GM04504 (cell line): Measurements from ENCODE around the gene PPM1H.

ENCODE experiments used
- DNase-seq: peaks from one replicate; pipeline ENCODE4 v3.0.0-alpha.2; 2012; ENCODE audit warnings: low read depth

PPM1H gene

DNA sequence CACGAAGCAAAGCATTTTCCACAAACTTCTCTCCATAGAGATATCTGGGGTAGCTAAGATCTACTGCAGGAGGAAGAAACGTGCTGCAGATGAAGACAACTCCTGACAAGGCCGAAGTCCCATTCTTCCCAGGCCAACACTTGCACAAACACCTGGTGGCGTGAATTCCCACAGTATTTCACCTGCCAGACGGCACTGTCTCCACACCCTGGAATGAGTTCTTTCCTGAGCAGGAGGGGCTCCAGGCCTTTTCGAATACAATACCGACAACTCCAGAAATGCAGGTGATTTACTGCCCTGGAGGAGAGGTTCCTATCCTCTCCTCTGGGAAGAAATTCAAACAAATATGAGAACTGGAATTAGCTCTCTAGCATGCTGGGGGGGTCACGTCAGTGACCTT is 288.4 kb downstream of the PPM1H start:
- no peak for DNase-seq

DNA sequence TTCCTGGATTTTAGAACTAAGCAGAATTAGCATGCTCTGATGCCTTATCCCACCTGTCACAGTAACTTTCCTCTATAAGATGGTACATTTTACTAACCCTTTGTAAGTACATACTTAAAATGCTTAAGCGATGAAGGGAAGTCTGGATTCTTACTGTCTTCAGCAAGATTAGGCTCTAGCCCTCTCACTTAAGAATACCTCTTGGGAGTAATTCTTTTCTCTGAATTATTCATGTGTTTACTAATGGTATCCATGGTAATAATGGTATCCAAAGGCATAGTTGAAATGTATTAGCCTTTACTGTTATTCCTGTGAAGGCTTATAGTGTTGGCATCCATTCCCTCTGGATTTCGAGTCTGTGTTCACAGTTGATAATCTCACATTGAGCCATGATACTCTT is 291.5 kb downstream of the PPM1H start:
- DNase-seq: no peak

DNA sequence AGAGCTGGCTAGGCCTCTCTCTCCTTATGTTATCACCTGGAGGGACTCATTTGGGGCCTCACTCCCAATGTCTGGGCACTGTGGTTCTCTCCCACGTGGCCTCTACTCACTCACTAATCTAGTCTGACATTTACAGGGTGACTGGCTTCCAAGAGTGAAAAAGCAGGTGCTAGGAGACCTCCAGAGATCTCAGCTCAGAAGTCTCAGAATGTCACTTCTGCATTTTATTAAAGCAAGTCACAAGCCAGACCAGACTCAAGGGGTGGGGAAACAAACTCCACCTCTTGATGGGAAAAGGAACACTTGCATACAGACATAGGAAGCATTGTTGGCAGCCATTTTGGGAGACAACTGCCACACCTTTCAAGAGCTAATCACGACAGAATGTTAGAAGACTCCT is 292.5 kb downstream of the PPM1H start:
- no peak for DNase-seq

DNA sequence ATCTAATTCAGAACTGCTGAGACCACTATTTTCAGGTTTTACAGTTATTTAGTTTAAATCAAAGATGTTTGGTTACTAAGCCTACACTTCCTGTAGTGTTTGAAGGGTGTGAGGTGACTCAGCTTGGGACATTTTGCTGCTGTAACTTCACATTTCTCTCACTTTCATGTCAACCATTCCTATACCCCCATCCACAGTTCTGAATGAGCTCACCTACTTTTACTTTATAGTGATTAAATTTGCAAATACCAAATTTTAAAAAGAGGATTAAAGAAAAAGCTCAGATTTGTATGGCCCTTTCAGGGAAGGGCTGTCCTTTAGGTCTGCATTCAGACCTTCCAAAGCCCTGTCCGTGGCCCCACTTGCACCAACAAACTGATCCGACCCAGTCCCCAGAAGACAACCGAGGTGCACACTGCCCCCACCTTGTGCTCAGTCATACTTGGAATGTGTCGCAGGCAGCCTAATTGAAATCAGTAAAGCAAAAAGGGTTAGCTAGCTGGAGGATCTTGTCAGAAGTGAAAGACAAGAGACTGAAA is 294.0 kb downstream of the PPM1H start:
- no peak for DNase-seq

DNA sequence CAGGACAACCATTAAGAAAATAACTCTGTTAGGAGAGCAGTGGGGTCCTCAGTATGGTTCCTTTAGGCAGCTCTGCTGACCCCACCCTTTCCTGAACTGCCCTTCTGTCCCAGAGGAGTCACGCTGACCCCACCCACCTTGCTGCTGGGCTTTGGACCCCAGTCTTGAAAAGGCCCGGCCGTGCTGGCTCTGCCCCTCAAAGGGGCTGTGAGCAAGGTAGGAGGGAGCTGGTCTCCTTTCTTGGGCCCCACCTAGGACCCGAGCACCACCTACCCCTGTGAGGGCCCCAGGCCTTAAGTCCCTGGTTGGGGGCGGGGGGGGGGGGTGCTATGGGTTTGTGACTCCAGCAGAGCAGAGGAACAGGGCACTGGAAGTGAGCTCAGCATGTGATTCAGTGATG is 297.3 kb downstream of the PPM1H start:
- DNase-seq: no peak

DNA sequence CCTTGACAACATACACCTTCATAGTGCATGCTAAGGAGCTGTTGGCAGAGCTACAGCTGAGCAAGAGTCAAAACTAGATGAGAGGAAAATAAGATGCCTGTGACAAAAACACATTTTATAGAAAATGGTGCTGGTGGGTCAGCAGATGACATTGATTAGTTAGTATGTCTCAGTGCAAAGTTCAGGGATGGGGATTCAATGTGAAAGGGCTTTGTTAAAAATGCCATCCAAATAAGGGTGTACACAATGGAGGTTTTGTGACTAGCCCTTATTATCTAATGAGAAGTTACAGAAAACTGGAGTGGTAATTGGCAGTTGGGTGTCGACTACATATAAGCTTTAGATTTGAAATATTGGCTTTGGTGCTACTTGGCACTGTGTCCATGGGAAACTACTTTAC is 299.3 kb downstream of the PPM1H start:
- no peak for DNase-seq

DNA sequence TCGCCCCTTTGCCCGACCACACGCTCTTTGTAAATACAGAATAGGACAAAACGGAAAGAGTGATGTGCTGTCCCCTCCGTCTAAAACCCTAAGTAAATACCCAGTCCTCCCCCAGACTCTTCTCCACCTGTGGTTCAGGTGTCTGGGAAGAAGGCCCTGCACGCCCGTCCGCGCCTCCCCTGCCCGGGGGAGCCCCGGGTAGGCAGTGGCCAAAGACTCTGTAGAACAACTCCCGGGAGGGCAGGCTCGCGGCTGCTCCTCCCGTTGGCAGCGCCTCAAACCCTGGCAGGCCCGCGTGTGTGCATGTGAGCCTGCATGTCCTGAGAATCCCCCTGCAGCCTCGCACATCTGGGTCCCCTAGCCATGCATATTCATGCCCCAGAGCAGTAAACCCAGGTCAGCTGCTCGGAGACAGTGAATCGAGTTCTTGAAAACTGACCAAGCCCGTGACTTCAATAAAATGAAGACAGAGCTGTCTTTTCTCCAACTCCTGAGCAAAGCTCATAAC is 302.5 kb downstream of the PPM1H start:
- peak; percentile 72 for DNase-seq

DNA sequence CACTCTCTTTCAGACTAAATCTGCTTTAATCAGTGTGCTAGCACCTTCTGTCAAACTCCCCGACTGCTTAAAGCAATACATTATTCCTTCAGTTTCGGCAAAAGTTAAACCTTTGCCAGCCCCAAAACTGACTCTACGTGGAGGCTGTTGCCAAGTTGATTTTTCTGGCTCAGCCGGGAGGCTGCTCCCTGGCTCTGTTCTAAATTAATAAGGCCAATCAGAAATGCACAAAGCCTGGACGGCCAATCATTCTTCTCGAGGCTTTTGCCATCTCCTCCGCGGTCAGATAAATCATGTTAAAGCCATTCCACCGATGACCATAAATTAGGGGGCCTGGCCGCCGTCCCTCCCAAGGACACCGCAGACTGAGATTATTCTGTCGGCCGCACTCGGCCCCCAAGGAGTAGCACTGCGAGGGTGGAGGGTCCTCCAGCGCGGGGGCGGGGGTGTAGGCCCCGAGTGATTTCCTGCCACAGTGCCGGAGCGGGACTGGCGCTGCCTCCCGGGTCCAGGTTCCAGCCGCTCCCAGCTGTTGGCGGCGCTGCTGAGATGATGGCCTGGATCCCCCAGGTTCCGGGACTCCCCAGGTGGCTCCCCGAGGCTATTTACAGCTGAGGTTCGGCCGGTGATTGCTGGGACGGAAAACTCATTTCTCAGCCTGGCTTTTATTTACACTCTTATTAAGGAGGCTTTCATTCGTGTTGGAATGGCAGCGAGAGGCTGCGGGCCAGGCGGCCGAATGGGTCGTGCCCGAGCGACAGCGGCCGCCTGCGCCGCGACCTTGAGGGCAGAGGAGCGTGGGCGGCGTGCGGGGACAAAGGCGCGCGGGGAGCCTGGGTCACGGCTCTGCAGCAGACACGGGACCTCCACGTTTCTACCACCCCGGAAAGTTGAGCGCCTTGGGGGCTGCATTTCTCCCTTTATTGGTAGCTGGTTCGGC is 303.2 kb downstream of the PPM1H start:
- peak; percentile 88 for DNase-seq

DNA sequence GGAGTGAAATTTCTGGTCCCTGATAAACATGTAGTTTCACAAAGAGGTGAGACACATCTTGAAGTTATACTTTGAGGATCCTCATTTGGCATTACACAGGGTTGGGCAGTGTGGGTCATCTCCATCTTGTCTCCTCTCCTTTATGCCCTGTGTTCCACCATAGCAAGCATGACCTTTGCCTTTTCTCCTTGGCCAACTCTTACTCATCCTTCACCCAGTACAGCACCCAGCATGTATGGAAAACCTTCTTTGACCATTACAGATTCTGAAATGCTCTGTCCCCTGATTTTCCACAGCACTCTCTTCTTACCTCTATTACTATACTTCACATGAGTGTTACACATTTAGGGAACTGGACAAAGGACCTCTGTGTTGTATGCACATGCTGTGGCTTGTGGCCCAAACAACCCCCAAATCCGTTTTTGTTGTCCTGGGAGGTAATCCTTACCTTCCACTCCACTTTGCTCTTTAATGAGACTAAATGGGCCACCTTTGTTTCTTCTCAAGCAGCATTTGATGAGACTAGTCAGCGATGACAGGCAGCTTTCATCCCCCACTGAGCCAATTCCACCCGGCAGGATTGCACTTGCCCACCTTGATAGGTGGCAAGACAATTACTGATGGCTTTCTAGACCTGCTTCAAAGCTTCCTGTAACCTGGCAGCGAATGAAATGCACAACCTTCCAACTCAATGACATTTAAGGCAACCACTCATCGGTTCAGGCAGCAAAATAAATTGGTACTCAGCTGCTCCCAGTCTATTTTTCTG is 304.8 kb downstream of the PPM1H start:
- DNase-seq: no peak

DNA sequence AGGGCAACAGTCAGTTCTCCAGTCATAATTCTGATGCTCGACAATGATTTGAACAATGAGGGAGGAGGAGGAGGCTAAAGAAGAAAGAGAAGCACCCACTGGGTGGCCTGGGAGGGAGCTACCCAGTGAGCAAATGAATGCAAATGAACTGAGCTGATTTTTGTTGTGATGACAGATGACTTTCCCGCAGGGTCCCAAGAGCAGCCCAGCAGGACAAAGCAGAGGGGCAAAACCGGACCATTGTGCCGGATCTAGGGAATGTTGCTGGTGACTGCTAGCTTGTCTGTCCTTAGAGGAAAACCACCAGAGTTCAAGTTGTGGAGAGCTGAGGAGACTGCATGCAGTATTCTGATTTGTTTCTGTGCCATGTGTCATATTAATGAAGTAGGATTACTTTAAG is 305.5 kb downstream of the PPM1H start:
- DNase-seq: no peak

DNA sequence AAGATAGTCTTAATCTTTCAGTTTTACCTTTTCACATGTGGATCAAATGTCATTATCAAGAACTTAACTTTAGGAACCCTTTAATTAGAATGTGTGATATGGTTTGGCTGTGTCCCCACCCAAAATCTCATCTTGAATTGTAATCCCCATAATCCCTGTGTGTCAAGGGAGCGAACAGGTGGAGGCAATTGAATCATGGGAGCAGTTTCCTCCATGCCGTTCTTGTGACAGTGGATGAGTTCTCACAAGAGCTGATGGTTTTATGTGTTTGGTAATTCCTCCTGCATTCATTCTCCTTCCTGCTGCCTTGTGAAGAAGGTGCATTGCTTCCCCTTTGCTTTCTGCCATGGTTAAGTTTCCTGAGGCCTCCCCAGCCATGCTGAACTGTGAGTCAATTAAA is 307.8 kb downstream of the PPM1H start:
- DNase-seq: no peak

DNA sequence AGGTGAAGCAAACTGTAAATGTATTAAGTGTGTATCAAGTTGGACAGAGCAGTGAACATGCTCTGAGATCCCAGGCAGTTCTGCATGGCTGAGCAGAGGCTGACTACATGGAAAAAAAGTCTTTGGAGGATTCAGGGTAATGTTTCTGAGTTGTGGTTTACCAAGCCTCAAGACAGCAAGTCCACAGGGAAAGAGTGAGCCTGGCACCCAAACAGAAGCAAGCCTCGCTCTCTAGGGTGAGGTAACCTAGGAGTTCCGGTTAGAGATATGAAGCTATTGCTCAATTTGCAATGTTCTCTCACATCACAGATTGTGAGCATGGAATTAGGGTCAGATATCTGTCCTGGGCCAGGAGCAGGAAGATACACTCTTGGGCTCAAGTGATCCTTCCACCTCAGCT is 309.7 kb downstream of the PPM1H start:
- no peak for DNase-seq

DNA sequence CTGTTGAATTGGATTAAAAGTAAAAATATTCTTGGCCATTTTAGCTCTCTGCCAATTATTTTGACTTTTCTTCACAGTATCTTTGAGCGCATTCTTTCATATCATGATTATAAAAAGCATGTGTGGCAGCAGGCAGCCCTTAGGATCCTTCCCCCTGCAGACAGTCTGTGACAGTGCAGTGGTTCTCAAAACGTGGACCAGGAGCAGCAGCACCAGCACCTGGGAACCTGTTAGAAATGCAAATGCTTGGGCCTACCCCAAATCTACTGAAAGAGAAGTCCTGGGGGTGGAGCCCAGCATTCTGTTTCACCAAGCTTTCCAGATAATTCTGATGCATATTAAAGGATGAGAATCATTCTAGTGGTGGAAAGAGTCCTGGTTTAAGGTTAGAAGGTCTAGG is 312.8 kb downstream of the PPM1H start:
- no peak for DNase-seq

DNA sequence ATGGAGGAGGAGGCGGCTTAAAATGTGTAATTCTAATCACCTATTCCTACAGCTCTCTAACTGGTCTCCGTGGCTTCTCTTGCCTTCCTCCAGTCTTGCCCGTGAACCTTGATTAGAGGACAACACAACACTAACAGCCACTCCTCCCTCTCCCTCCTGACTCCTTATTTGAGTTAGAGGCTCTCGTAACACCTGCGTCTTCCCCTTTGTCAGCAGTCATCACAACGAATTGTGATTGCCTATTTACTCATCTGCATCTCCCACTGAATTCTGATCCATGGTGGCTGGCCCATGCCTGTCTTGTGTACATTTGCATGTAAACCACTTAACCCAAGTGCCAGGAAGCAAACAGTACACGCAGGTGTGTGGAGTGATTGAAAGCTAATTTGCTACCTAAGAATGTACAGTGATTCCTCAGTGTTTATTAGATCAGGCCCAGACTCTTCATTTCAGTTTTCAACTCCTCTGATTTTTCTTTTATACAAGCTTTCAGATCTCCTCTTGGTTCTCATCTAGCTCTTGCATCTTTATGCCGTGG is 313.8 kb downstream of the PPM1H start:
- no peak for DNase-seq

DNA sequence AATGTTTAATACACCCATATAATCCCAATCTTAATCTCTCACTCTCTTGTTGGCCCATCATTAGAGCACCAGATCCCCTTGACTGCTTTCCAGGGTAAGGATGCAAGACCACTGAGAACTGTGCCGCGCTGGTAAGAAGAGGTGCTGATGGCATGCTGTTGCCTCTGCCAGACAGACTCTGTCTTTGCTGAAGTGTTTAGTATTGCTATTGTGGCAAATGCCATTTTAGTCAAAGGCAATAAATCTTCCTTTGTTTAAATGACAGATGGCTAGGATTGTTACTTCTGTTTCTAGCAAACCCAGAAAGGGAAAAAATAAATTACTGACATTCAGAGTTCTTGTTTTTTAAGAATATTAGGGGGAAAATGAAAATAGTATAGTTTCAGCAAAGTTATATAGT is 316.0 kb downstream of the PPM1H start:
- no peak for DNase-seq

DNA sequence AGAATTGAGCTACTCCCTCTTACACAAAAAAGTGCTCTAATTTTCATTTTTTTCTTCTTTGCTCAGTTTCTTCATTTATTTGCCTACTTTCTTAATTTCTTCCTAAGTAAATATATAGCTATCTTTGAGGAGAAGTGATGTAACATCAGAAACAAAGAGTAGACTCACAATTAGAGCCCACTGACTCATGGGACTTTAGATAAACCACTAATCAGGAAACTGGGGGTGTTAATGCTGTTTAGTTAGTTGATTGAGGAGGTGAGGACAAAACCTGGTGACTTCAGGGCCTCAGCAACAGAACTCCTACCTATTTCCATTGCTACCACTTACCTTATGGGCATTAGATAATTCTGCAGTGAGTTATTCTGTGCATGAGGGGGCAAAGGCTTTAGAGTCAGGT is 316.6 kb downstream of the PPM1H start:
- DNase-seq: no peak

DNA sequence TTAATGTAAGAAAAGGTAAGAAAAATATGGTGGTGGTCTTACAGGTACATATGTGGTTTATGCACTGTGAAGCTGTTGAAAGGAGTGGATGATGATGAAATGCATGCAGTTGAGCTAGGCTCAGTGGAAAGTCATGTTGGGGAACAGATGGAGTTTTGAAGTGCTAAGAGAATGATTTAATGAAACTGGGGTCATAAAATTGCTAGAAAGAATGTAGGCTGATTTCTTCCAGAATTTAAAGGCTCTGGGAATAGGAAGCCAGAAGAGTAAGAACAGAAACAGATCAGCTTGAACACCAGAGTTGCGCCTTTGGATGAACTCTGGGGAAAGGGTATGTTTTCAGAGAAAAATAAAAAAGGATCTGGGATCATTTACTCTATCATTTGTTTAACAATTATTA is 321.9 kb downstream of the PPM1H start:
- peak; percentile 47 for DNase-seq

DNA sequence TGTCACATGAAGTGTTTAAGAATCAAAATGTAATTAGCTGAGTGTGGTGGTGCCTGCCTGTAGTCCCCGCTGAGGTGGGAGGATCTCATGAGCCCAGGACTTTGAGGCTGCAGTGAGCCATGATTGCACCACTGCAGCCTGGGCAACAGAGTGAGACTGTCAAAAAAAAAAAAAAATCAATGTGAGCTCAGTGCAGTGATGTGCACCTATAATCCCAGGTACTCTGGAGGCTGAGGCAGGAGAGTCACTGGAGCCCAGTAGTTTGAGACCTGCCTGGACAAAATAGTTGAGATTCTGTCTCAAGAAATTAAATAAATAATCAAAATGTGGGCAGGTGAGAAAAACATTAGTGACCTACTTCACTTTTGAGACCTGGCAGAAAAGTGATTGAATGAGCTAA is 328.3 kb downstream of the PPM1H start:
- no peak for DNase-seq

DNA sequence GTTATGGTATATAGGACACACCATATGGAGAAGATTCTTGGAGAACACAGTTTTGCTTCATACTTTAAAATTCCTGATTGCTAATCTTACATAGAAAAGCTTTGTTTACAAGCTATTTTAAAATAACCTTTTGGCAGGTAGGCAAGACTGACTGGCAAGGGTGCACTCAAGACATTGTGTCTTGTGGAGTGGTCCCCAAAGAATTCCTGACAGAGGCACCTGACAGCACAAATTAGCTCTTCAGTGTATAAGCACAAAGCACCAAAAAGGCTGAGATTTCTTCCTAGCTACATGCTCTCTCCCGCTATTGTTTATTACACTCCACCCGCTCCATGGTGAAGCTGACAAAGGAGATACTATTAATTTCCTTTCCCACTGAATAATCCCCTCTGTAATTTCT is 329.0 kb downstream of the PPM1H start:
- DNase-seq: no peak

DNA sequence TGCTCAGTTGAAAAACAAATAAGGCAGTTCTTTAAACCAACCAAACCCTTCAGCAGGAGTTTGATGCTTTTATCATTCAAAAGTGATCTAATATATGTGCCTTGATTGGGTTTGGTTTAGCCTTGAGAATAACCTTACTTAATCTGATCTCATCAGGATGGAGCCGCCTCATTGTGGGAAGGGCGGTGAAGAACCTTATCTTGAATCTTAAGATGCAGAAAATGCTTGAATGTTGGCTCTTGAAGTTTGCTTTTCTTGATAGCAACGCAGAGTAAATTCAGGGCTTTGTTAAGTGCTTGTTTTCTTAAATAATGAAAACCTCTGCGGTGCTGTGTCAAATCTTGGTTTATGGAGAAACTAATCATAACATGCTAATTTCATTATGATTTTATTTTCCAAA is 330.1 kb downstream of the PPM1H start:
- DNase-seq: no peak

DNA sequence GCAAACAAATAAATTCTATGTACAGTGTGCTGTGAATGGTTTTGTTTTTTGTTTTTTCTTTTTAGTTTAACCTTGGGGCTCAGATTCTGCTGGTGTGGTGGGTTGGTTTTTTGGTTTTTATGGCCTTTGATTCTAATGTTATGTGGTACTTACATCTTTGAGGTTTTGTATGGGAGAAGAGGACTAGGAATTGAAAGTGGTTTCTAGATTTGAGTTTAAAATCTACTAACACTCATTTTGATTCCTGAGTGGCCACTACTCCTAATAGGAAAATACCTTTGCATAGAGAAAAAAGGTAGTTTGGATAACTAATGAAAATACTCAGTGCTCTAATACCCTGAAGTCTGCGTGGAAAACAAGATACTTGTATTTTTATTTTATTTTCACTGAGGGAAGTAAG is 330.6 kb downstream of the PPM1H start:
- DNase-seq: no peak

DNA sequence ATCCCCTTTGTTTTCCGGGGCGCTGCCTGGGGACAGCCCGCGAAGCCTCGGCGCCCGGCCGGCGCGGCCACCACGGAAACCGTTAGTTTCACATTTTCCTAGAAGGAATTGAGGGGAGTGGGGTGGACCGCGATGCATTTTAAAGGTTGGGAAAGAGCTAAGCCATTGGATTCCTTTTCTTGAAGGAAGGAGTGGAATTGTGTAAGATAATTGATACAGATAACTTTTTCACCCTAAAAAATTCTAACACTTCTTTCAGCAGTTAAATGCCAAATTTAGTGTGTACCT is 331.2 kb downstream of the PPM1H start:
- DNase-seq: no peak
